Activated B cell treated with CpG ODN at 0.5 μM for 24 hours (primary cell): Measurements from ENCODE around the gene PABPC3. TPM values are rescaled to one million over a fixed set of nuclear protein-coding genes. Genes with fewer than 3 reads are reported as not detected.

Experiments used
- ATAC-seq: fragments of 200-7000 bp; cut with Tn5 transposase; one replicate; pipeline ENCODE4 v1.10.0; 2021; ENCODE audit warnings: low read depth, mild to moderate bottlenecking, moderate library complexity
- CTCF ChIA-PET: fragments of 350-600 bp; sonication (Branson Sonifier 250); formaldehyde crosslinking; loops from one replicate; lab custom pipeline; 2021; ENCODE audit warnings: antibody characterized with exemption; lab: Charles Lee
- POLR2A ChIA-PET: fragments of 350-600 bp; sonication (Branson Sonifier 250); formaldehyde crosslinking; loops from one replicate; lab custom pipeline; 2021; ENCODE audit warnings: antibody characterized with exemption; lab: Charles Lee
- DNase-seq: peaks from one replicate; pipeline ENCODE4 v3.0.0; 2022
- H3K27ac Mint-ChIP-seq: one replicate; pipeline ENCODE4 v1.8.0; 2020; ENCODE audit warnings: mixed read lengths
- H3K27me3 Mint-ChIP-seq: one replicate; pipeline ENCODE4 v1.8.0; 2021; ENCODE audit warnings: mixed read lengths
- H3K36me3 Mint-ChIP-seq: one replicate; pipeline ENCODE4 v1.8.0; 2021; ENCODE audit warnings: low read depth, mixed read lengths
- H3K4me1 Mint-ChIP-seq: one replicate; pipeline ENCODE4 v1.8.0; 2021; ENCODE audit warnings: mixed read lengths
- H3K4me3 Mint-ChIP-seq: one replicate; pipeline ENCODE4 v1.8.0; 2020; ENCODE audit warnings: mild to moderate bottlenecking, mixed read lengths
- H3K9me3 Mint-ChIP-seq: one replicate; pipeline ENCODE4 v1.8.0; 2020; ENCODE audit warnings: mixed read lengths
- CTCF ChIP-seq: fragments of 200-600 bp; IDR thresholded peaks from one replicate; pipeline ENCODE4 v1.8.0; 2022; ENCODE audit warnings: antibody characterized with exemption, mild to moderate bottlenecking
- intact Hi-C: fragments of 100-400 bp; cut with micrococcal nuclease; formaldehyde crosslinking; loops from one replicate; pipeline ENCODE4 v1.15.1; 2024
- total RNA-seq: library from RNA; stranded (reverse); gene quantifications from 2 replicates; pipeline ENCODE4 v1.2.3, GENCODE V29; 2022

Gene PABPC3
- total RNA-seq, 1 donor from 2014 or later, result 0.35 TPM

- no peaks in the 10 kb centered on the region for H3K27me3 Mint-ChIP-seq
- no peak for DNase-seq
- H3K4me1 Mint-ChIP-seq, result peaks cover 42% of the 10 kb centered on the region
- ATAC-seq, result peak; percentile 61
- no peak for TF ChIP-seq CTCF
- ChIA-PET CTCF (no interaction called here), POLR2A (no interaction called here)
- H3K4me3 Mint-ChIP-seq, result peak overlapping the region; percentile 48
- peaks cover 7% of the 10 kb centered on the region for H3K9me3 Mint-ChIP-seq
- no peak overlapping the region for H3K27ac Mint-ChIP-seq
- intact Hi-C loops, result no loop called here
- H3K36me3 Mint-ChIP-seq, result peaks cover 1% of the 10 kb centered on the region
Measured at GRCh38 chr13:25059958-25060357, 36.0 kb upstream of the PABPC3 start.

GRCh38 chr13:25062479-25062878 lies 33.5 kb upstream of the PABPC3 start:
- DNase-seq (no peak), ATAC-seq (no peak)
- Mint-ChIP-seq H3K27ac (no peak overlapping the region), H3K36me3 (peaks cover 1% of the 10 kb centered on the region), H3K4me1 (peaks cover 49% of the 10 kb centered on the region), H3K9me3 (peaks cover 7% of the 10 kb centered on the region), H3K27me3 (peaks cover 3% of the 10 kb centered on the region), H3K4me3 (no peak overlapping the region)
- POLR2A ChIA-PET, result no interaction called here
- TF ChIP-seq CTCF, result no peak
- intact Hi-C loops, result no loop called here
- CTCF ChIA-PET, result no interaction called here

- intact Hi-C loops, result no loop called here
- no peaks in the 10 kb centered on the region for H3K36me3 Mint-ChIP-seq
- peaks cover 2% of the 10 kb centered on the region for H3K9me3 Mint-ChIP-seq
- DNase-seq (no peak), ATAC-seq (no peak)
- POLR2A ChIA-PET, result no interaction called here
- TF ChIP-seq CTCF, result no peak
- CTCF ChIA-PET, result no interaction called here
- H3K4me1 Mint-ChIP-seq, result peaks cover 33% of the 10 kb centered on the region
- peaks cover 10% of the 10 kb centered on the region for H3K27me3 Mint-ChIP-seq
- H3K27ac Mint-ChIP-seq, result no peak overlapping the region
- H3K4me3 Mint-ChIP-seq, result no peak overlapping the region
Measured at GRCh38 chr13:25064396-25064795, 31.5 kb upstream of the PABPC3 start.

- no peak for ATAC-seq
- ChIA-PET POLR2A (no interaction called here), CTCF (no interaction called here)
- Mint-ChIP-seq H3K27ac (no peak overlapping the region), H3K4me3 (no peak overlapping the region), H3K36me3 (no peaks in the 10 kb centered on the region), H3K4me1 (peaks cover 17% of the 10 kb centered on the region), H3K27me3 (peaks cover 21% of the 10 kb centered on the region), H3K9me3 (no peaks in the 10 kb centered on the region)
- TF ChIP-seq CTCF, result no peak
- intact Hi-C loops, result no loop called here
- no peak for DNase-seq
Measured at GRCh38 chr13:25065974-25066770, 29.8 kb upstream of the PABPC3 start.

- Mint-ChIP-seq H3K4me1 (peaks cover 8% of the 10 kb centered on the region), H3K27ac (no peak overlapping the region), H3K4me3 (no peak overlapping the region), H3K36me3 (no peaks in the 10 kb centered on the region), H3K27me3 (peaks cover 21% of the 10 kb centered on the region), H3K9me3 (no peaks in the 10 kb centered on the region)
- intact Hi-C loops, result no loop called here
- CTCF ChIA-PET, result no interaction called here
- DNase-seq (no peak), ATAC-seq (no peak)
- TF ChIP-seq CTCF, result no peak
- POLR2A ChIA-PET, result no interaction called here
Measured at GRCh38 chr13:25067064-25067463, 28.9 kb upstream of the PABPC3 start.
